Keratinocyte (primary cell): ENCODE data around the gene MUC13. TPM values are rescaled to one million over a fixed set of nuclear protein-coding genes. Genes with fewer than 3 reads are reported as not detected.

Source experiments
- DNase-seq: peaks from one replicate; pipeline ENCODE4 v3.0.0-alpha.2; 2011; ENCODE audit warnings: low read depth, missing footprints, low spot score
- FAIRE-seq: peaks from 2 replicates; lab custom pipeline; 2011; peaks lifted over from hg19 to GRCh38; lab: Jason Lieb, UNC
- H2AFZ ChIP-seq: 2 replicates; pipeline ENCODE4 v1.6.0; 2012; ENCODE audit warnings: low read length, control low read depth, inconsistent platforms; ENCODE audit not compliant: control insufficient read depth
- H3K27ac ChIP-seq: 2 replicates; pipeline ENCODE4 v1.5.1; 2011; ENCODE audit warnings: low read length; ENCODE audit not compliant: control insufficient read depth, insufficient read depth
- H3K27me3 ChIP-seq: 3 replicates; pipeline ENCODE4 v1.6.0; 2011; ENCODE audit warnings: low read length; ENCODE audit not compliant: control insufficient read depth, insufficient read depth; ENCODE audit errors: extremely low read depth
- H3K36me3 ChIP-seq, 2 experiments: 2 replicates in 1 of 2; 3 replicates in 1 of 2; pipeline ENCODE4 v1.5.1; 2011; ENCODE audit warnings: low read length in 2 of 2, mild to moderate bottlenecking in 1 of 2; ENCODE audit not compliant: control insufficient read depth in 2 of 2, insufficient read depth in 2 of 2; ENCODE audit errors: extremely low read depth in 1 of 2
- H3K4me1 ChIP-seq: 3 replicates; pipeline ENCODE4 v1.5.1; 2011; ENCODE audit warnings: low read length; ENCODE audit not compliant: control insufficient read depth, insufficient read depth; ENCODE audit errors: extremely low read depth
- H3K4me2 ChIP-seq: 3 replicates; pipeline ENCODE4 v1.6.0; 2011; ENCODE audit warnings: low read depth, low read length; ENCODE audit not compliant: control insufficient read depth, insufficient read depth; ENCODE audit errors: extremely low read depth
- H3K4me3 ChIP-seq, 3 experiments: fragments of 200-600 bp in 1 of 3; sonication (generic) in 1 of 3; 2 replicates in 2 of 3; 3 replicates in 1 of 3; pipeline ENCODE4 v1.5.1; 2011 to 2016; ENCODE audit warnings: low read length in 3 of 3, mild to moderate bottlenecking in 3 of 3, control low read depth in 2 of 3, inconsistent platforms in 1 of 3, low read depth in 1 of 3, mixed read lengths in 1 of 3, mixed run types in 1 of 3, moderate library complexity in 1 of 3; ENCODE audit not compliant: control insufficient read depth in 2 of 3, insufficient read depth in 2 of 3; ENCODE audit errors: extremely low read depth in 1 of 3
- H3K79me2 ChIP-seq: 2 replicates; pipeline ENCODE4 v1.6.0; 2012; ENCODE audit warnings: low read length; ENCODE audit not compliant: control insufficient read depth, insufficient read depth
- H3K9ac ChIP-seq: 3 replicates; pipeline ENCODE4 v1.6.0; 2011; ENCODE audit warnings: low read length; ENCODE audit not compliant: control insufficient read depth, insufficient read depth; ENCODE audit errors: extremely low read depth
- H3K9me1 ChIP-seq: 3 replicates; pipeline ENCODE4 v1.6.0; 2011; ENCODE audit warnings: low read length; ENCODE audit not compliant: control insufficient read depth, insufficient read depth; ENCODE audit errors: extremely low read depth
- H3K9me3 ChIP-seq: 2 replicates; pipeline ENCODE4 v1.5.1; 2012; ENCODE audit warnings: low read depth, low read length; ENCODE audit not compliant: control insufficient read depth
- H4K20me1 ChIP-seq: 3 replicates; pipeline ENCODE4 v1.6.0; 2011; ENCODE audit warnings: low read length; ENCODE audit not compliant: control insufficient read depth, insufficient read depth; ENCODE audit errors: extremely low read depth
- EZH2 ChIP-seq: IDR thresholded peaks from one replicate; pipeline ENCODE4 v1.6.1; 2012; ENCODE audit warnings: inconsistent platforms, mild to moderate bottlenecking, low read length, moderate library complexity
- dilution Hi-C: fragments of 300-500 bp; cut with MboI; formaldehyde crosslinking; loops from one replicate; pipeline ENCODE4 v1.7.0; 2020; ENCODE audit warnings: low sequenced_read_pairs; ENCODE audit not compliant: extremely low pct_ligation_motif_present
- polyA plus RNA-seq, 5 experiments: library from polyadenylated mRNA; depleted of rRNA in 3 of 5; stranded (reverse) in 3 of 5; stranded (forward) in 1 of 5; unstranded in 1 of 5; fragments of >200 nt; gene quantifications; 1 replicate in 1 of 5; 2 replicates in 3 of 5; 3 replicates in 1 of 5; pipeline versions ENCODE4 v1.2.1 to v1.2.3, GENCODE V29; 2011 to 2012; ENCODE audit warnings: missing spikeins in 2 of 5, low read depth in 1 of 5, low replicate concordance in 1 of 5
- TF ChIP-seq, protein P1 (sequence below), 3 experiments: IDR thresholded peaks in 1 of 3; conservative IDR thresholded peaks in 1 of 3; optimal IDR thresholded peaks in 1 of 3; 2 replicates in 2 of 3; 3 replicates in 1 of 3; pipeline versions ENCODE3 to v1.5.1; 2011; ENCODE audit warnings: low read length in 3 of 3, mild to moderate bottlenecking in 3 of 3, moderate library complexity in 2 of 3, control low read depth in 1 of 3, inconsistent platforms in 1 of 3; ENCODE audit not compliant: insufficient read depth in 2 of 3; ENCODE audit errors: extremely low read depth in 1 of 3

The MUC13 gene
- polyA plus RNA-seq, 1 donor (not counting 4 experiments of a cell fraction or from before 2014, with no cell fraction given) = not detected

DNA sequence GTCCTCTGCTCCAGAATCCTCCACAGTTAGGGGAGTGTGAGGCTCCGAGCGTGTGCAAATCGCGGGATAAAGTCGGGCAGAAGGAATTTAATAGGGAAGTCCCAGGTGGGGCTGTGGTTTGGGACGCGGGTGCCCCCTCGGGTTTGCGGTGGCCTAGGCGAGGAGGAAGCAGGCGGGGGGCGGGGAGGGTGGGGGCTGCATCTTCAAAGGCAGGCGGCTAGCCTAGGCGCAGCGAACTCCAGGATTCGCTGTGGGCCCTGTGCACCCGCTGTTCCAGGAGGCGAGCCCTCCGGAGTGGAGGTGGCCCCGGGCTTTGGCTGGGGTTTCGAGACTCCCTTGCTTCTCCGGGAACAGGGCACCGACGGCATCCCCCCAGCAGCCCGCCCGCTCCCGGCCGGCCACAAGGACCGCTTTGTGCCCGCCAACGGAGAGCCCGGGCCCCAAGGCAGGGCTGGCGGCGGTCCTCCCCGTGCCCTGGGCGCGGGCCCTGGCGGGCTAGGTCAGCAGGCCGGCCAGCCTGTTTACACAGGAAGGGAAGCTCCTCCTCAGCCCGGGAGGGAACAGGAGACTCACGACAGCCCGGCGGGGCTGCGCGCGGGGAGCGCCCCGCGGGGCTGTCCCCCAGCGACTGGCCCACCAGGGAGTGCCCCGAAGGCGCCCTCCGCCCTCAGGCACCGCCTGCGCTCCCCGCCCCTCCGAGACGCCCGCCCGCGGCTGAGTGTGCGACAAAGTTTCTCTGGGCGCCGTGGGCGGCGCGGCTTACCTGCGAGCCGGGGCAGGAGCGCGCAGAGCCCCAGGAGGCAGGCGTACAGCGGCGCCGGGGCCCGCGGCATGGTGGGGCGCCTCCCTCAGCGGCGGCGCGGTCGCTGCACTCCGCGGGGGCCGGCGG lies 48.1 kb downstream of the MUC13 start:
- Histone ChIP-seq H3K9ac (peak overlapping the region; percentile 81), H3K36me3 (peaks cover 0 to 10% of the 10 kb centered on the region in 2 experiments), H3K79me2 (peaks cover 45% of the 10 kb centered on the region), H3K27me3 (no peaks in the 10 kb centered on the region), H2AFZ (peak overlapping the region; percentile 58), H3K4me2 (peak overlapping the region; percentile 99), H4K20me1 (no peaks in the 10 kb centered on the region), H3K9me3 (no peaks in the 10 kb centered on the region), H3K9me1 (no peaks in the 10 kb centered on the region), H3K4me3 (peak overlapping the region; percentile 67 to 89 (median 83)), H3K4me1 (peaks cover 73% of the 10 kb centered on the region), H3K27ac (peak overlapping the region; percentile 88)
- dilution Hi-C loops = no loop called here
- FAIRE-seq (no peak), DNase-seq (no peak)
- no peak for TF ChIP-seq EZH2
- TF ChIP-seq, protein P1, sequence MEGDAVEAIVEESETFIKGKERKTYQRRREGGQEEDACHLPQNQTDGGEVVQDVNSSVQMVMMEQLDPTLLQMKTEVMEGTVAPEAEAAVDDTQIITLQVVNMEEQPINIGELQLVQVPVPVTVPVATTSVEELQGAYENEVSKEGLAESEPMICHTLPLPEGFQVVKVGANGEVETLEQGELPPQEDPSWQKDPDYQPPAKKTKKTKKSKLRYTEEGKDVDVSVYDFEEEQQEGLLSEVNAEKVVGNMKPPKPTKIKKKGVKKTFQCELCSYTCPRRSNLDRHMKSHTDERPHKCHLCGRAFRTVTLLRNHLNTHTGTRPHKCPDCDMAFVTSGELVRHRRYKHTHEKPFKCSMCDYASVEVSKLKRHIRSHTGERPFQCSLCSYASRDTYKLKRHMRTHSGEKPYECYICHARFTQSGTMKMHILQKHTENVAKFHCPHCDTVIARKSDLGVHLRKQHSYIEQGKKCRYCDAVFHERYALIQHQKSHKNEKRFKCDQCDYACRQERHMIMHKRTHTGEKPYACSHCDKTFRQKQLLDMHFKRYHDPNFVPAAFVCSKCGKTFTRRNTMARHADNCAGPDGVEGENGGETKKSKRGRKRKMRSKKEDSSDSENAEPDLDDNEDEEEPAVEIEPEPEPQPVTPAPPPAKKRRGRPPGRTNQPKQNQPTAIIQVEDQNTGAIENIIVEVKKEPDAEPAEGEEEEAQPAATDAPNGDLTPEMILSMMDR (optimal IDR thresholded peaks at IDR 0.05 in 1 of 3, IDR thresholded peaks at IDR 0.05 in 1 of 3, conservative IDR thresholded peaks at IDR 0.05 in 1 of 3; ENCODE audit: extremely low read depth in 1 of 3, insufficient read depth in 2 of 3, low read length in 3 of 3) = peak in 1 of 3 experiments; percentile 7

DNA sequence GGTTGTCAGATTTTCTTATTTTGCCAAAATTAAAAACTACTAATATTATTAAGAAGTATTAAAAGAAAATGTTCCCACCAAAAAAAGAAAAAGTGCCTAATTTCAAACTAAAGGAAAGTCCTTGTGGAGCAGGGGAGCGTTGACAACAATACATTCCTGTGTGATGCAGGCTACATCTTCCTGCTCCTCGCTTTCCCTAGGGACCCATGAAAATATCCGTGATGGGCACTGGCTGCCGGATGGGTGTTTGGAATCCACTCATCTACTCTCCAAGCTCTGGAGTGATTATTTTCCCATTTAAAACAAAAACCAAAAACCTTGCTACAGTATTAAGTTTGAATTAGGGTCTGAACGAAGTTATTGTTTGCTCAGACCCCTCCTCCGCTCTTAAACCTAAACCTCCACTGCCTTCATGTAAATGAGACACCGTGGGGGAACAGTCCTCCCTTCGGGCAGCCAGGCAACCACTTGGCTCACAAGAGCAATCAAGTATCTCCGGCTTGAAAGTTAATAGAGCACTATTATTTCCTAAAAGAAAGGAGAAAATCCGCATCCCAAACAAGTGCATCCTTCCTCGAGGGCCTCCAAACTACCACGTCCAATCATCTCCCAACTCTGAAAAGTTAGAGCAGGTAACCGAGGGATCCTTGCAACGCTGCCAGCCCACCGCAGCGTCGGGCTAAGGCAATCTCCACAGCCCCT lies 48.9 kb downstream of the MUC13 start:
- Histone ChIP-seq H3K27me3 (no peaks in the 10 kb centered on the region), H4K20me1 (no peaks in the 10 kb centered on the region), H3K9ac (peak overlapping the region; percentile 81), H2AFZ (peak overlapping the region; percentile 58), H3K27ac (peak overlapping the region; percentile 88), H3K79me2 (peaks cover 52% of the 10 kb centered on the region), H3K4me3 (peak overlapping the region; percentile 67 to 89 (median 83)), H3K4me1 (peaks cover 67% of the 10 kb centered on the region), H3K9me1 (no peaks in the 10 kb centered on the region), H3K4me2 (peak overlapping the region; percentile 99), H3K9me3 (no peaks in the 10 kb centered on the region), H3K36me3 (peaks cover 0 to 12% of the 10 kb centered on the region in 2 experiments)
- dilution Hi-C loops = no loop called here
- DNase-seq (no peak), FAIRE-seq (peak; percentile 52)
- TF ChIP-seq, protein P1 (optimal IDR thresholded peaks at IDR 0.05 in 1 of 3, IDR thresholded peaks at IDR 0.05 in 1 of 3, conservative IDR thresholded peaks at IDR 0.05 in 1 of 3; ENCODE audit: extremely low read depth in 1 of 3, insufficient read depth in 2 of 3, low read length in 3 of 3) = no peak
- no peak for TF ChIP-seq EZH2
